Hepatocyte (in vitro differentiated cells): ENCODE data around the gene IGSF23. TPM values are rescaled to one million over a fixed set of nuclear protein-coding genes. Genes with fewer than 3 reads are reported as not detected.

ENCODE experiments used
- DNase-seq: peaks from one replicate; pipeline ENCODE4 v3.0.0-alpha.2; 2016; ENCODE audit warnings: low spot score
- H2AFZ ChIP-seq: fragments of 200-600 bp; sonication (generic); 2 replicates; pipeline ENCODE4 v1.6.0; 2016; ENCODE audit warnings: antibody characterized with exemption, mild to moderate bottlenecking
- H3K27ac ChIP-seq: fragments of 200-600 bp; sonication (generic); 2 replicates; pipeline ENCODE4 v1.5.1; 2016; ENCODE audit warnings: mild to moderate bottlenecking
- H3K27me3 ChIP-seq: fragments of 200-600 bp; sonication (generic); 2 replicates; pipeline ENCODE4 v1.6.1; 2016
- H3K36me3 ChIP-seq: fragments of 200-600 bp; sonication (generic); replicated peaks from 2 replicates; pipeline ENCODE4 v1.5.1; 2016; ENCODE audit warnings: low read depth; ENCODE audit not compliant: insufficient read depth
- H3K4me1 ChIP-seq: fragments of 200-600 bp; sonication (generic); 2 replicates; pipeline ENCODE4 v1.5.1; 2016; ENCODE audit warnings: mild to moderate bottlenecking, moderate library complexity; ENCODE audit not compliant: insufficient read depth
- H3K4me2 ChIP-seq: fragments of 200-600 bp; sonication (generic); 2 replicates; pipeline ENCODE4 v1.6.0; 2016
- H3K4me3 ChIP-seq: fragments of 200-600 bp; sonication (generic); 2 replicates; pipeline ENCODE4 v1.5.1; 2016; ENCODE audit warnings: mild to moderate bottlenecking
- H3K79me2 ChIP-seq: fragments of 200-600 bp; sonication (generic); 2 replicates; pipeline ENCODE4 v1.6.0; 2017; ENCODE audit warnings: mild to moderate bottlenecking
- H3K9me2 ChIP-seq: fragments of 200-600 bp; sonication (generic); replicated peaks from 2 replicates; pipeline ENCODE4 v1.6.0; 2017; ENCODE audit warnings: mild to moderate bottlenecking; ENCODE audit not compliant: insufficient read depth
- H3K9me3 ChIP-seq: fragments of 200-600 bp; sonication (generic); 2 replicates; pipeline ENCODE4 v1.5.1; 2016; ENCODE audit warnings: low read depth, mild to moderate bottlenecking
- H4K20me1 ChIP-seq: fragments of 200-600 bp; sonication (generic); 2 replicates; pipeline ENCODE4 v1.6.0; 2016; ENCODE audit warnings: mild to moderate bottlenecking; ENCODE audit not compliant: insufficient read depth, poor library complexity, severe bottlenecking
- EZH2 ChIP-seq: fragments of 200-600 bp; sonication (generic); IDR thresholded peaks from 2 replicates; pipeline ENCODE4 v1.6.1; 2016; ENCODE audit warnings: antibody characterized with exemption, mild to moderate bottlenecking, borderline replicate concordance
- EZH2phosphoT487 ChIP-seq: fragments of 200-600 bp; sonication (generic); IDR thresholded peaks from one replicate; pipeline ENCODE4 v1.6.1; 2018; ENCODE audit warnings: antibody characterized with exemption, mild to moderate bottlenecking, low read depth, moderate library complexity; ENCODE audit not compliant: unreplicated experiment, severe bottlenecking
- WGBS: methylation state at CpG from one replicate; pipeline ENCODE4 v1.1.6; 2016; ENCODE audit warnings: low lambda C conversion rate; ENCODE audit errors: missing lambda C conversion rate; 5-methylcytosine and 5-hydroxymethylcytosine counted together
- polyA plus RNA-seq: library from polyadenylated mRNA; unstranded; fragments of >200 nt; fragmentation: Nextera tagmentation; extraction: Ambion mirVana; gene quantifications from 2 replicates; pipeline ENCODE4 v1.2.1, GENCODE V29; 2016
- total RNA-seq: library from RNA; depleted of rRNA; stranded (reverse); fragments of >200 nt; gene quantifications from 2 replicates; pipeline ENCODE4 v1.2.3, GENCODE V29; 2014
- TF ChIP-seq, protein P1 (sequence below): fragments of 200-600 bp; sonication (generic); IDR thresholded peaks from 2 replicates; pipeline ENCODE4 v1.5.1; 2016; ENCODE audit warnings: antibody characterized with exemption, mild to moderate bottlenecking; ENCODE audit not compliant: poor library complexity

IGSF23 gene
- total and polyA plus RNA-seq, 2 experiments from 2014 or later: 2.1 to 3.8 TPM

DNA sequence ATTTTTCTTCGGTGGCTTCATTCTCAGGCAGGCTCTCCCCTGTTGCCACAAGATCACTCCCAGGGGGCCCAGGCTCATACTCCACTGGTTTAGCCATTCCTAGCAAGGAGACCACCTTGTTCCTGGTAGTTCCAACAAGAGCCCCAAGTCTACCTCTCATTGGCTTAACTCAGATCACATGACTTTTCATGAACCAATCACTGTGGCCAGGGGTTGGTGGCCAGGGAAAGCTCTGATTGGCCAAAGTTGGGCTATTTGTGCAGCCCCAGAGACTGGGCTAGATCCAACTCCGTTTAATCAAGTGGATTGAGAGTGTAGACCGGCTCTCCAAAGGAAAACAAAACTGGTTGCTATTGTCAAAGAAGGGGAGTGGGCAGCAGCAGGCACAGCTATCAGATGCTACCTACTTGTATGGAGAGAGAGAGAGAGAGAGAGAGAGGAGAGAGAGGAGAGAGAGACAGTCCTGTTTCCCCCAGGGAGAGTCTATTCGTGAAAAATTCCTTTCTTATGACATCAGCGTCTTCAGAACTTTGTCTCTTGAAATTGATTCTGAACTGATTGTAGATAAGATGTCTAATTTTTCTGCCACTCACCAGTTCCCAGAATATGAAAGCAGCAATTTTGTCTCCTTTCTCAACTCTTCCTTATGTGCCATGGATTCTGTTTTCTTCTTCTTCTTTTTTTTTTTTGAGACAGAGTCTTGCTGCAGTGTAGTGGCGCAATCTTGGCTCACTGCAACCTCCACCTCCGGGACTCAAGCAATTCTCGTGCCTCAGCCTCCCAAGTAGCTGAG lies 63.9 kb downstream of the IGSF23 start:
- H2AFZ ChIP-seq: no peak overlapping the region

DNA sequence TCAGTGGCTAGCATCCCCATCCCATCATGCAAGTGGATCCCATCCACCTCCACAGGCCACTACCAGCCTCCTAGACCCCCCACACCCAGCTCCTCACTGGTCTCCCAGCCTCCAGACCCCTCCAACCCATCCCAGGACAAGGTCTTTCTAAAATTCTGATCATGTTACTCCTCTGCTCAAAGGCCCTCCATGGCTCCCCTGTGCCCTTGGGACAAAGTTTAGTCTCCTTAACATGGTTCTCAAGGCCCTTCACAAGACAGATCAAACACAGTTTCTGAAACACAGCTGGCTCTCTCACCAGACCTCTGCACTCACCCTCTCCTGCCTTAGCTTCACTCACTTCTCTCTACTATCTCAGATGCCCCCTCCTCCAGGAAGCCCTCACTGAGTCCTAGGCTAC lies 67.2 kb downstream of the IGSF23 start:
- Histone ChIP-seq H3K9me3 (no peaks in the 10 kb centered on the region), H3K4me3 (no peak overlapping the region), H3K27ac (no peak overlapping the region), H3K4me1 (peaks cover 3% of the 10 kb centered on the region), H3K27me3 (no peaks in the 10 kb centered on the region), H3K36me3 (no peaks in the 10 kb centered on the region), H4K20me1 (no peaks in the 10 kb centered on the region), H3K4me2 (no peak overlapping the region), H2AFZ (no peak overlapping the region), H3K9me2 (no peaks in the 10 kb centered on the region), H3K79me2 (no peaks in the 10 kb centered on the region)
- TF ChIP-seq, protein P1, sequence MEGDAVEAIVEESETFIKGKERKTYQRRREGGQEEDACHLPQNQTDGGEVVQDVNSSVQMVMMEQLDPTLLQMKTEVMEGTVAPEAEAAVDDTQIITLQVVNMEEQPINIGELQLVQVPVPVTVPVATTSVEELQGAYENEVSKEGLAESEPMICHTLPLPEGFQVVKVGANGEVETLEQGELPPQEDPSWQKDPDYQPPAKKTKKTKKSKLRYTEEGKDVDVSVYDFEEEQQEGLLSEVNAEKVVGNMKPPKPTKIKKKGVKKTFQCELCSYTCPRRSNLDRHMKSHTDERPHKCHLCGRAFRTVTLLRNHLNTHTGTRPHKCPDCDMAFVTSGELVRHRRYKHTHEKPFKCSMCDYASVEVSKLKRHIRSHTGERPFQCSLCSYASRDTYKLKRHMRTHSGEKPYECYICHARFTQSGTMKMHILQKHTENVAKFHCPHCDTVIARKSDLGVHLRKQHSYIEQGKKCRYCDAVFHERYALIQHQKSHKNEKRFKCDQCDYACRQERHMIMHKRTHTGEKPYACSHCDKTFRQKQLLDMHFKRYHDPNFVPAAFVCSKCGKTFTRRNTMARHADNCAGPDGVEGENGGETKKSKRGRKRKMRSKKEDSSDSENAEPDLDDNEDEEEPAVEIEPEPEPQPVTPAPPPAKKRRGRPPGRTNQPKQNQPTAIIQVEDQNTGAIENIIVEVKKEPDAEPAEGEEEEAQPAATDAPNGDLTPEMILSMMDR: no peak
- TF ChIP-seq EZH2phosphoT487: no peak
- DNase-seq: no peak

More for the DNA sequence above, 63.9 kb downstream of the IGSF23 start:
- Histone ChIP-seq H3K9me2 (no peaks in the 10 kb centered on the region), H3K36me3 (no peaks in the 10 kb centered on the region), H3K27ac (peak overlapping the region; percentile 70), H3K4me3 (no peak overlapping the region), H3K4me2 (no peak overlapping the region), H3K4me1 (peaks cover 3% of the 10 kb centered on the region), H3K79me2 (no peaks in the 10 kb centered on the region), H3K9me3 (no peaks in the 10 kb centered on the region), H3K27me3 (no peaks in the 10 kb centered on the region), H4K20me1 (no peaks in the 10 kb centered on the region)
- no peak for TF ChIP-seq EZH2phosphoT487
- TF ChIP-seq EZH2: no peak
- TF ChIP-seq, protein P1: no peak
- 57% methylated on average over 8 of the region's 8 CpGs for WGBS
- peak; percentile 50 for DNase-seq

DNA sequence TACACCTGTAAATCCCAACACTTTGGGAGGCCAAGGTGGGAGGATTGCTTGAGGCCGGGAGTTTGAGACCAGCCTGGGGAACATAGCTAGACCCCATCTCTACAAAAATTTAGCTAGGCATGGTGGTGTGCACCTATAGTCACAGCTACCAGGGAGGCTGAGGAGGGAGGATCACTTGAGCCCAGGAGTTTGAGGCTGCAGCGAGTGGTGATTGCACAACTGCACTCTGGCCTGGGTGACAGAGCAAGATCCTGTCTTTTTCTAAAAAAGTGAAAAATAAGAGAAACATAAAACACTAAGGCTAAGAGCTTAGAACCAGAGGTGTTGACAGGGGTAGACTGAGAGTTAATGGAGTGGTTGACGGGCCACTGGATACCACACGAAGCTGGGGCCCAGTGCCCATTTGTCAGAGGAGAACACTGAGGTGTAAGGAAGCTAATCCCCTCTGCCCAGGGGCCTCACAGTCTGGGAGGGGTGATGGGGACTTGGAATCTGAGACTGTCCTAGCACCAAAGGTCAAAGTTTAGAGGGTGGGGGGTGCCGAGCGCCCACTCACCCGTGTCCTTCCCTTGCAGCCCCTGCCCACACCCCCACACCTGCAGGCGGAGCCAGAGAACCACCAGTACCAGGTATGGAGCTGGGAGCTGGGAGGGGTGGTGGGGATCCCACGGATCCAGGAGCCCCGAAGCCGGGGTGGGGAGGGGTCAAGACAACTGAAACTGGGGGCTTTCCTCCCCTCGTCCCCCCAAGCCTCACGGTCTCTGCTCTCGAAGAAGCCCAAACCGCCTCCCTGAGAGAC lies 68.8 kb downstream of the IGSF23 start:
- WGBS: 86% methylated on average over 12 of the region's 15 CpGs
- H3K4me3 ChIP-seq: no peak overlapping the region
- peaks cover under 1% of the 10 kb centered on the region for H3K4me1 ChIP-seq
- no peaks in the 10 kb centered on the region for H3K9me3 ChIP-seq
- H3K4me2 ChIP-seq: no peak overlapping the region
- H3K79me2 ChIP-seq: no peaks in the 10 kb centered on the region
- H3K27ac ChIP-seq: no peak overlapping the region
- H2AFZ ChIP-seq: no peak overlapping the region
- no peaks in the 10 kb centered on the region for H4K20me1 ChIP-seq
- H3K36me3 ChIP-seq: no peaks in the 10 kb centered on the region
- DNase-seq: no peak
- no peaks in the 10 kb centered on the region for H3K9me2 ChIP-seq
- H3K27me3 ChIP-seq: no peaks in the 10 kb centered on the region
- no peak for TF ChIP-seq EZH2phosphoT487

DNA sequence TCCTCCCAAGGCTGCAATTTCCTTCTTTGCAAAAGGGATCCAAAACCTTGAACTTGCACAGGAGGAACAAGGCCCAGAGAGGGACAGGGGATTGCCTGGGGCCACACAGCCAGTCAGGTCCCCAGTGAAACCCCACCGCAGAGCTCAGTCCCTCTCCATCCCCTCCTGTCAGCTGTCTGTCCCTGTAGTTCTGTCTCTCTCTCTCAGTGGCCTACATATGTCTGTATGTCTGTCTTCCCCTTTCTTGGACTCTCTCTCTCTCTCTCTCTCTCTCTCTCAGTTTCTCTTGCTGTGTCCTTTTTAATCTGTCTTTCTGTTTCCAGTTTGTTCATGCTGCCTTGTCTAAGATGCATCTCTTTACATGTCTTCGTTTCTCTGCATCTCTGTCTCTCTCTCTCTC lies 69.4 kb downstream of the IGSF23 start:
- H3K27ac ChIP-seq: no peak overlapping the region
- H3K4me2 ChIP-seq: no peak overlapping the region
- no peaks in the 10 kb centered on the region for H3K9me3 ChIP-seq
- no peaks in the 10 kb centered on the region for H3K27me3 ChIP-seq
- 93% methylated on average over 2 of the region's 2 CpGs for WGBS
- H3K9me2 ChIP-seq: no peaks in the 10 kb centered on the region
- H3K79me2 ChIP-seq: no peaks in the 10 kb centered on the region
- H3K36me3 ChIP-seq: no peaks in the 10 kb centered on the region
- H3K4me3 ChIP-seq: no peak overlapping the region
- H3K4me1 ChIP-seq: no peaks in the 10 kb centered on the region
- no peak for TF ChIP-seq EZH2
- TF ChIP-seq, protein P1: no peak
- H4K20me1 ChIP-seq: no peaks in the 10 kb centered on the region
- no peak for DNase-seq
- no peak overlapping the region for H2AFZ ChIP-seq
